ENCODE results near the gene RUSC2.

The RUSC2 gene

GRCh38 chr9:35518981-35519679 lies 29.2 kb downstream of the RUSC2 start (continued):
- no peak for TF ChIP-seq PRDM10 (tag by site-specific recombination; IDR thresholded peaks at IDR 0.05)
- TF ChIP-seq ZNF2 (tag by site-specific recombination; IDR thresholded peaks at IDR 0.05): no peak
- no peak for TF ChIP-seq ZBTB44 (tag by site-specific recombination; IDR thresholded peaks at IDR 0.05)
- TF ChIP-seq REPIN1 (tag by site-specific recombination; IDR thresholded peaks at IDR 0.05; ENCODE audit: low read depth): no peak
- no peak for TF ChIP-seq HOXD13 (CRISPR knock-in tag; IDR thresholded peaks at IDR 0.05; ENCODE audit: borderline replicate concordance)

- CTCF ChIA-PET: interaction anchor here (0.5 to 10.4 kb wide), 12 partner anchors 8 to 787 kb away, joined by 3 to 89 read pairs (median 3); partner anchors contain the start of gene RUSC2
- Histone ChIP-seq H3K9me3 (ENCODE audit: control insufficient read depth, insufficient read depth, low read depth, low read length) (no peaks in the 10 kb centered on the region), H3K4me3 (ENCODE audit: low read depth, low read length) (no peak overlapping the region), H3K27ac (ENCODE audit: extremely low read depth, low read depth, low read length) (no peak overlapping the region), H3K36me3 (ENCODE audit: control insufficient read depth in 2 of 2, insufficient read depth in 1 of 2, low read length in 2 of 2) (no peaks in the 10 kb centered on the region), H3K4me1 (ENCODE audit: control insufficient read depth, insufficient read depth, low read length) (0 out of 2 replicates have a peak, but pooled peaks cover 2% of the 10 kb centered on the region)
- TF ChIP-seq ZNF433 (tag by site-specific recombination; IDR thresholded peaks at IDR 0.05; ENCODE audit: low read depth) (no peak), PRDM2 (tag by site-specific recombination; IDR thresholded peaks at IDR 0.05; ENCODE audit: borderline replicate concordance) (no peak), ZNF10 (tag by site-specific recombination; IDR thresholded peaks at IDR 0.05) (no peak), KLF10 (tag by site-specific recombination; IDR thresholded peaks at IDR 0.05) (no peak), ZNF777 (tag by site-specific recombination; IDR thresholded peaks at IDR 0.05; ENCODE audit: borderline replicate concordance) (no peak), ZNF792 (tag by site-specific recombination; IDR thresholded peaks at IDR 0.05) (no peak), SALL2 (tag by site-specific recombination; IDR thresholded peaks at IDR 0.05; ENCODE audit: borderline replicate concordance) (no peak), ZNF140 (tag by site-specific recombination; IDR thresholded peaks at IDR 0.05) (no peak), TRIM28 (IDR thresholded peaks at IDR 0.05; ENCODE audit: borderline replicate concordance, low read length) (no peak), ZNF747 (tag by site-specific recombination; IDR thresholded peaks at IDR 0.05) (no peak), ZNF132 (tag by site-specific recombination; IDR thresholded peaks at IDR 0.05; ENCODE audit: borderline replicate concordance) (no peak)
- POLR2A ChIA-PET: interaction anchor here (1.9 kb wide), 1 partner anchor 9 kb away, joined by 5 read pairs; no protein-coding TSS in a partner anchor
Measured at GRCh38 chr9:35519692-35520363, 29.9 kb downstream of the RUSC2 start.
